Adrenal gland (tissue), 12 donors: ENCODE results near the gene CKM. TPM values are rescaled to one million over a fixed set of nuclear protein-coding genes. Genes with fewer than 3 reads are reported as not detected.
A peak's percentile ranks its signal among the peaks of the same experiment; 100 is the strongest.
"Not testable (repeated sequence)": the region's sequence is repeated elsewhere in the genome, so short reads cannot be mapped to it uniquely, and the experiment has no call there.

Experiments used
- DNase-seq, 7 donors: peaks; one replicate each; pipeline ENCODE4 v3.0.0-alpha.2; 2019 to 2020
- H3K27ac ChIP-seq, 5 donors: fragments of 200-600 bp; sonication (generic) in 4 of 5; 1 replicate in 3 of 5; 2 replicates in 2 of 5; pipeline versions ENCODE4 v1.5.1 to v1.8.0; 2016 to 2020; ENCODE audit warnings: mild to moderate bottlenecking in 1 of 5
- H3K27me3 ChIP-seq: fragments of 200-600 bp; 2 replicates; pipeline ENCODE4 v1.8.0; 2021
- H3K36me3 ChIP-seq, 2 donors: fragments of 200-600 bp; replicated peaks in 1 of 2; 1 replicate in 1 of 2; 2 replicates in 1 of 2; pipeline versions ENCODE4 v1.5.1 to v1.8.0; 2018 to 2022
- H3K4me1 ChIP-seq, 2 donors: fragments of 200-600 bp; replicated peaks in 1 of 2; 1 replicate in 1 of 2; 2 replicates in 1 of 2; pipeline versions ENCODE4 v1.5.1 to v1.8.0; 2018 to 2021
- H3K4me3 ChIP-seq, 4 donors: fragments of 200-600 bp; sonication (generic) in 3 of 4; one replicate each; pipeline ENCODE4 v1.5.1; 2016 to 2018
- H3K9me3 ChIP-seq, 3 donors: fragments of 200-600 bp; sonication (generic) in 1 of 3; replicated peaks in 1 of 3; 1 replicate in 2 of 3; 2 replicates in 1 of 3; pipeline versions ENCODE4 v1.5.1 to v1.8.0; 2016 to 2021
- CTCF ChIP-seq, 6 experiments: fragments of 450-650 bp in 4 of 6; fragments of 200-600 bp in 2 of 6; sonication (generic) in 1 of 6; IDR thresholded peaks; 1 replicate in 5 of 6; 2 replicates in 1 of 6; pipeline versions ENCODE4 v1.5.1 to v1.8.0; 2016 to 2021; ENCODE audit warnings: antibody characterized with exemption in 6 of 6, mild to moderate bottlenecking in 2 of 6, moderate library complexity in 1 of 6
- POLR2A ChIP-seq, 2 donors: fragments of 450-650 bp; IDR thresholded peaks; one replicate each; pipeline ENCODE4 v1.6.1; 2017; ENCODE audit warnings: antibody characterized with exemption in 2 of 2, mild to moderate bottlenecking in 2 of 2, moderate library complexity in 1 of 2
- WGBS, 4 donors: extraction: QIAGEN DNeasy Blood & Tissue Kit in 2 of 4; methylation state at CpG; one replicate each; pipeline versions ENCODE4 v1.1.5 to v1.1.7; 2013 to 2017; 5-methylcytosine and 5-hydroxymethylcytosine counted together
- intact Hi-C, 2 donors: fragments of 100-400 bp; cut with DNase I; formaldehyde crosslinking; loops; one replicate each; pipeline versions ENCODE4 v1.14.1 to v1.15.0; 2022 to 2023
- polyA plus RNA-seq, 3 donors: library from polyadenylated mRNA; stranded (reverse); fragments of 200-250 nt in 2 of 3; fragments of 350-450 nt in 1 of 3; fragmentation: Illumina TruSeq in 1 of 3; extraction: RNeasy Lipid Tissue Mini Kit (QIAGEN cat#74804) in 1 of 3; gene quantifications; one replicate each; pipeline ENCODE4 v1.2.3, GENCODE V29; 2013 to 2014
- total RNA-seq, 9 donors: library from RNA; depleted of rRNA in 4 of 9; stranded (reverse); fragments of >200 nt in 4 of 9; fragments of 120-200 nt in 1 of 9; fragmentation: NEBNext Ultra II Directional in 1 of 9; extraction: Animal tissue kit (Norgen Biotek cat#: 25700) in 1 of 9; gene quantifications; one replicate each; pipeline versions ENCODE4 v1.1.0 to v1.2.4, GENCODE V29; 2013 to 2023
- donor health status: healthy with polysubstance abuse.
- donor health status: Bipolar disorder and iron deficiency.
- donor health status: DM: yes; HTN: yes; CAD: no.
- donor health status: DM: no; HTN: no; CAD: no.
- donor health status: DM: no; HTN: no; CAD: no.
- donor health status: DM: yes; HTN: yes; CAD: no.

CKM gene
- total and polyA plus RNA-seq, 12 donors: 0.33 to 51.3 (median 1.4) TPM; not detected in 6

- TF ChIP-seq POLR2A (IDR thresholded peaks at IDR 0.05): no peak
- no peak for TF ChIP-seq CTCF (IDR thresholded peaks at IDR 0.05)
- Histone ChIP-seq H3K27me3 (peaks cover 10% of the 10 kb centered on the region), H3K4me3 (peak within 1 kb of the TSS in 1 of 4 donors; percentile 46), H3K4me1 (peaks cover 0 to 9% of the 10 kb centered on the region in 2 donors), H3K27ac (no peak within 1 kb of the TSS), H3K9me3 (no peaks in the 10 kb centered on the region), H3K36me3 (no peaks in the 10 kb centered on the region)
- 9 to 58% (median 30%) methylated on average over 8 to 50 of the region's 50 CpGs for WGBS, 4 donors
- intact Hi-C loops: loop anchor here in 1 of 2 donors (5.0 kb wide), 1 partner anchor 143 kb away; no protein-coding TSS in a partner anchor
- DNase-seq: no peak
Measured at GRCh38 chr19:45340232-45340898, 17.7 kb upstream of the CKM start, which contains the start of gene KLC3. Gene KLC3 (plus strand): TSS chr19:45340750. CDS start chr19:45345542, 4,792 bp downstream.

GRCh38 chr19:45339629-45340028, 17.0 kb upstream of the CKM start:
- no peak for DNase-seq
- no peaks in the 10 kb centered on the region for H3K9me3 ChIP-seq
- intact Hi-C loops: loop anchor here (5.0 to 10.0 kb wide), 3 partner anchors 85 to 142 kb away; partner anchors contain the start of gene MARK4 (in 1 of the 2)
- no peak overlapping the region for H3K27ac ChIP-seq
- H3K27me3 ChIP-seq: peaks cover 10% of the 10 kb centered on the region
- H3K36me3 ChIP-seq: no peaks in the 10 kb centered on the region
- H3K4me1 ChIP-seq: peaks cover 0 to 9% of the 10 kb centered on the region in 2 donors
- TF ChIP-seq CTCF (IDR thresholded peaks at IDR 0.05) (no peak), POLR2A (IDR thresholded peaks at IDR 0.05) (no peak)
- WGBS, 4 donors: 74 to 82% (median 76%) methylated on average over 4 to 6 of the region's 6 CpGs
- H3K4me3 ChIP-seq: no peak overlapping the region

GRCh38 chr19:45336696-45337251, 14.1 kb upstream of the CKM start:
- TF ChIP-seq POLR2A (IDR thresholded peaks at IDR 0.05): no peak
- TF ChIP-seq CTCF (IDR thresholded peaks at IDR 0.05): no peak
- no peak overlapping the region for H3K27ac ChIP-seq
- H3K27me3 ChIP-seq: peaks cover 10% of the 10 kb centered on the region
- H3K4me1 ChIP-seq: peaks cover 0 to 9% of the 10 kb centered on the region in 2 donors
- H3K36me3 ChIP-seq: no peaks in the 10 kb centered on the region
- intact Hi-C loops: loop anchor here in 1 of 2 donors (10.0 kb wide), 2 partner anchors 82 to 132 kb away; partner anchors contain the start of gene MARK4
- no peak overlapping the region for H3K4me3 ChIP-seq
- DNase-seq: no peak
- WGBS, 4 donors: 61 to 75% (median 71%) methylated on average over 11 of the region's 11 CpGs
- H3K9me3 ChIP-seq: no peaks in the 10 kb centered on the region

GRCh38 chr19:45334881-45335280, 12.2 kb upstream of the CKM start:
- intact Hi-C loops: loop anchor here in 1 of 2 donors (10.0 kb wide), 2 partner anchors 80 to 130 kb away; partner anchors contain the start of gene MARK4
- not testable (repeated sequence) for H3K4me1 ChIP-seq, H3K9me3 ChIP-seq, H3K27ac ChIP-seq, H3K4me3 ChIP-seq, DNase-seq, H3K27me3 ChIP-seq, H3K36me3 ChIP-seq
- 77 to 88% (median 80%) methylated on average over 4 of the region's 4 CpGs for WGBS, 4 donors
